SK-N-SH treated with all-trans-retinoic acid at 6 μM for 48 hours (cell line): ENCODE data around the gene COL26A1.
"Not testable (repeated sequence)": the region's sequence is repeated elsewhere in the genome, so short reads cannot be mapped to it uniquely, and the experiment has no call there.

Source experiments
- ATAC-seq: fragments of 200-7000 bp; cut with Tn5 transposase; 3 replicates; pipeline ENCODE4 v1.9.1; 2020; ENCODE audit warnings: mild to moderate bottlenecking, moderate library complexity
- BACH2 ChIP-seq: fragments of 250-450 bp; sonication (Bioruptor Pico); IDR thresholded peaks from 2 replicates; pipeline ENCODE4 v1.9.0; 2021; ENCODE audit warnings: mild to moderate bottlenecking, borderline replicate concordance
- CREB5 ChIP-seq: fragments of 250-450 bp; sonication (Bioruptor Pico); IDR thresholded peaks from 2 replicates; pipeline ENCODE4 v1.5.1; 2020; ENCODE audit warnings: low read depth, mild to moderate bottlenecking, moderate library complexity
- CSDC2 ChIP-seq: fragments of 250-450 bp; sonication (Bioruptor Pico); IDR thresholded peaks from 2 replicates; pipeline ENCODE4 v1.5.0; 2020; ENCODE audit warnings: mild to moderate bottlenecking, moderate library complexity
- CSRNP3 ChIP-seq: fragments of 250-450 bp; sonication (Bioruptor Pico); IDR thresholded peaks from 2 replicates; pipeline ENCODE4 v1.5.1; 2021; ENCODE audit warnings: mild to moderate bottlenecking, moderate library complexity
- ESRRG ChIP-seq: fragments of 250-450 bp; sonication (Bioruptor Pico); IDR thresholded peaks from 2 replicates; pipeline ENCODE4 v1.6.1; 2021; ENCODE audit warnings: mild to moderate bottlenecking
- GLIS3 ChIP-seq: fragments of 250-450 bp; sonication (Bioruptor Pico); IDR thresholded peaks from 2 replicates; pipeline ENCODE4 v1.5.0; 2020; ENCODE audit warnings: mild to moderate bottlenecking, moderate library complexity
- ISL1 ChIP-seq: fragments of 250-450 bp; sonication (Bioruptor Pico); IDR thresholded peaks from 2 replicates; pipeline ENCODE4 v2.1.2; 2022; ENCODE audit warnings: mild to moderate bottlenecking, moderate library complexity
- OSR1 ChIP-seq: fragments of 250-450 bp; sonication (Bioruptor Pico); IDR thresholded peaks from 2 replicates; pipeline ENCODE4 v1.8.0; 2022; ENCODE audit warnings: moderate library complexity, mild to moderate bottlenecking, inconsistent platforms
- PATZ1 ChIP-seq: fragments of 250-450 bp; sonication (Bioruptor Pico); IDR thresholded peaks from 2 replicates; pipeline ENCODE4 v1.8.0; 2020; ENCODE audit warnings: mild to moderate bottlenecking, moderate library complexity, borderline replicate concordance
- POU6F1 ChIP-seq: fragments of 250-450 bp; sonication (Bioruptor Pico); IDR thresholded peaks from 2 replicates; pipeline ENCODE4 v1.8.0; 2021; ENCODE audit warnings: low read depth, mild to moderate bottlenecking, moderate library complexity, borderline replicate concordance
- PPARA ChIP-seq: fragments of 250-450 bp; sonication (Bioruptor Pico); IDR thresholded peaks from 2 replicates; pipeline ENCODE4 v1.5.0; 2020; ENCODE audit warnings: mild to moderate bottlenecking, borderline replicate concordance
- RARB ChIP-seq: fragments of 250-450 bp; sonication (Bioruptor Pico); IDR thresholded peaks from 2 replicates; pipeline ENCODE4 v1.8.0; 2021; ENCODE audit warnings: mild to moderate bottlenecking, moderate library complexity
- SNAI2 ChIP-seq: fragments of 250-450 bp; sonication (Bioruptor Pico); IDR thresholded peaks from 2 replicates; pipeline ENCODE4 v1.5.0; 2020; ENCODE audit warnings: mild to moderate bottlenecking, moderate library complexity
- TCF4 ChIP-seq: fragments of 250-450 bp; sonication (Bioruptor Pico); IDR thresholded peaks from 2 replicates; pipeline ENCODE4 v1.8.0; 2021; ENCODE audit warnings: mild to moderate bottlenecking, moderate library complexity, borderline replicate concordance
- TOX ChIP-seq: fragments of 250-450 bp; sonication (Bioruptor Pico); IDR thresholded peaks from 2 replicates; pipeline ENCODE4 v1.8.0; 2021; ENCODE audit warnings: mild to moderate bottlenecking, moderate library complexity, borderline replicate concordance
- ZC3H10 ChIP-seq: fragments of 250-450 bp; sonication (Bioruptor Pico); IDR thresholded peaks from 2 replicates; pipeline ENCODE4 v1.5.1; 2021; ENCODE audit warnings: mild to moderate bottlenecking, moderate library complexity
- ZFP3 ChIP-seq: fragments of 250-450 bp; sonication (Bioruptor Pico); IDR thresholded peaks from 2 replicates; pipeline ENCODE4 v1.5.0; 2020; ENCODE audit warnings: mild to moderate bottlenecking, moderate library complexity
- ZFP30 ChIP-seq: fragments of 450-650 bp; formaldehyde crosslinking; IDR thresholded peaks from 2 replicates; pipeline ENCODE4 v1.5.0; 2022; ENCODE audit warnings: mild to moderate bottlenecking, moderate library complexity
- ZNF565 ChIP-seq: fragments of 450-650 bp; formaldehyde crosslinking; conservative IDR thresholded peaks from 2 replicates; pipeline ENCODE4 v1.5.0; 2020; ENCODE audit warnings: low read depth, mild to moderate bottlenecking, moderate library complexity
- ZNF8 ChIP-seq: fragments of 450-650 bp; formaldehyde crosslinking; IDR thresholded peaks from 2 replicates; pipeline ENCODE4 v1.5.0; 2020; ENCODE audit warnings: mild to moderate bottlenecking, moderate library complexity

The COL26A1 gene

GRCh38 chr7:101340379-101340778 lies 22.3 kb upstream of the COL26A1 start:
- no peak; the same call in 2 of the 3 replicates for ATAC-seq
- no peak for TF ChIP-seq CSRNP3 (CRISPR knock-in tag)
- TF ChIP-seq ZNF8 (CRISPR knock-in tag): no peak
- no peak for TF ChIP-seq ZNF565
- no peak for TF ChIP-seq ZFP3 (CRISPR knock-in tag)
- no peak for TF ChIP-seq OSR1 (CRISPR knock-in tag)
- TF ChIP-seq ZFP30 (CRISPR knock-in tag): no peak
- no peak for TF ChIP-seq RARB (CRISPR knock-in tag)
- TF ChIP-seq TOX: no peak

- TF ChIP-seq SNAI2 (CRISPR knock-in tag) (no peak), ESRRG (CRISPR knock-in tag) (no peak), TCF4 (no peak), TOX (no peak), GLIS3 (CRISPR knock-in tag) (no peak), ZNF565 (no peak), CREB5 (CRISPR knock-in tag) (no peak), PATZ1 (CRISPR knock-in tag) (no peak), ZC3H10 (CRISPR knock-in tag) (no peak), ZNF8 (CRISPR knock-in tag) (no peak), ISL1 (CRISPR knock-in tag) (no peak), ZFP30 (CRISPR knock-in tag) (no peak), CSDC2 (CRISPR knock-in tag) (no peak), BACH2 (CRISPR knock-in tag) (no peak), ZFP3 (CRISPR knock-in tag) (no peak), OSR1 (CRISPR knock-in tag) (no peak), POU6F1 (CRISPR knock-in tag) (no peak), PPARA (CRISPR knock-in tag) (no peak)
- ATAC-seq: no peak
Measured at GRCh38 chr7:101342892-101343291, 19.8 kb upstream of the COL26A1 start.

GRCh38 chr7:101347477-101347876 lies 15.2 kb upstream of the COL26A1 start:
- ATAC-seq: no peak
- no peak for TF ChIP-seq PPARA (CRISPR knock-in tag)
- no peak for TF ChIP-seq TOX
- TF ChIP-seq ESRRG (CRISPR knock-in tag): no peak
- TF ChIP-seq ISL1 (CRISPR knock-in tag): no peak
- TF ChIP-seq CSDC2 (CRISPR knock-in tag): no peak
- TF ChIP-seq CSRNP3 (CRISPR knock-in tag): no peak
- TF ChIP-seq ZNF565: no peak
- no peak for TF ChIP-seq BACH2 (CRISPR knock-in tag)

GRCh38 chr7:101348456-101349067 lies 14.1 kb upstream of the COL26A1 start:
- not testable (repeated sequence) for ATAC-seq

- ATAC-seq: not testable (repeated sequence)
Measured at GRCh38 chr7:101349300-101349699, 13.4 kb upstream of the COL26A1 start.
